ENCODE measurements around the gene RRBP1.
"Not testable (repeated sequence)": the region's sequence is repeated elsewhere in the genome, so short reads cannot be mapped to it uniquely, and the experiment has no call there.

- TF ChIP-seq CTCF (IDR thresholded peaks at IDR 0.05; ENCODE audit: low read length); EZH2 (IDR thresholded peaks at IDR 0.05; ENCODE audit: borderline replicate concordance, low read length): not testable (repeated sequence)
Measured at GRCh38 chr20:17659344-17659743, 22.7 kb downstream of the RRBP1 start.

All from OCI-LY1 (cell line).